BJ (cell line): Measurements from ENCODE around the gene STARD10. TPM values are rescaled to one million over a fixed set of nuclear protein-coding genes. Genes with fewer than 3 reads are reported as not detected.

Source experiments
- CTCF ChIA-PET: fragments of 350-600 bp; formaldehyde crosslinking; extraction: SDS; loops from one replicate; lab custom pipeline; 2021; ENCODE audit warnings: antibody characterized with exemption, inconsistent platforms; lab: Yijun Ruan, JAX
- POLR2A ChIA-PET: fragments of 300-600 bp; sonication (Branson Sonifier 250); formaldehyde crosslinking; extraction: SDS; loops from one replicate; lab custom pipeline; 2021; ENCODE audit warnings: antibody characterized with exemption; lab: Charles Lee
- DNase-seq: peaks from one replicate; pipeline ENCODE4 v3.0.0-alpha.2; 2011; ENCODE audit warnings: low read depth
- H3K27me3 ChIP-seq: 2 replicates; pipeline ENCODE4 v1.6.0; 2011; ENCODE audit warnings: low read length; ENCODE audit not compliant: control insufficient read depth, insufficient read depth
- H3K36me3 ChIP-seq: 2 replicates; pipeline ENCODE4 v1.5.1; 2011; ENCODE audit warnings: low read length; ENCODE audit not compliant: control insufficient read depth, insufficient read depth
- H3K4me3 ChIP-seq: 2 replicates; pipeline ENCODE4 v1.5.1; 2011; ENCODE audit warnings: low read depth, mild to moderate bottlenecking, control low read depth, low read length
- polyA plus RNA-seq: library from polyadenylated mRNA; depleted of rRNA; stranded (reverse); fragments of >200 nt; gene quantifications from 2 replicates; pipeline ENCODE4 v1.2.3, GENCODE V29; 2011
- TF ChIP-seq, protein P1 (sequence below): IDR thresholded peaks from 2 replicates; pipeline ENCODE4 v1.5.1; 2011; ENCODE audit warnings: low read depth, mild to moderate bottlenecking, control low read depth, inconsistent platforms, low read length, moderate library complexity; ENCODE audit not compliant: insufficient read depth

STARD10 gene
- polyA plus RNA-seq, 1 experiment = 37.1 TPM

GRCh38 chr11:72818971-72819370, 25.1 kb upstream of the STARD10 start:
- Histone ChIP-seq H3K36me3 (peaks cover 12% of the 10 kb centered on the region), H3K27me3 (no peaks in the 10 kb centered on the region), H3K4me3 (no peak overlapping the region)
- CTCF ChIA-PET = interaction anchor here (1.0 to 1.3 kb wide), 5 partner anchors 10 to 366 kb away, joined by 3 to 5 read pairs (median 4); no protein-coding TSS in a partner anchor
- POLR2A ChIA-PET = interaction anchor here (0.7 kb wide), 1 partner anchor 24 kb away, joined by 5 read pairs; no protein-coding TSS in a partner anchor
- no peak for DNase-seq
- TF ChIP-seq, protein P1, sequence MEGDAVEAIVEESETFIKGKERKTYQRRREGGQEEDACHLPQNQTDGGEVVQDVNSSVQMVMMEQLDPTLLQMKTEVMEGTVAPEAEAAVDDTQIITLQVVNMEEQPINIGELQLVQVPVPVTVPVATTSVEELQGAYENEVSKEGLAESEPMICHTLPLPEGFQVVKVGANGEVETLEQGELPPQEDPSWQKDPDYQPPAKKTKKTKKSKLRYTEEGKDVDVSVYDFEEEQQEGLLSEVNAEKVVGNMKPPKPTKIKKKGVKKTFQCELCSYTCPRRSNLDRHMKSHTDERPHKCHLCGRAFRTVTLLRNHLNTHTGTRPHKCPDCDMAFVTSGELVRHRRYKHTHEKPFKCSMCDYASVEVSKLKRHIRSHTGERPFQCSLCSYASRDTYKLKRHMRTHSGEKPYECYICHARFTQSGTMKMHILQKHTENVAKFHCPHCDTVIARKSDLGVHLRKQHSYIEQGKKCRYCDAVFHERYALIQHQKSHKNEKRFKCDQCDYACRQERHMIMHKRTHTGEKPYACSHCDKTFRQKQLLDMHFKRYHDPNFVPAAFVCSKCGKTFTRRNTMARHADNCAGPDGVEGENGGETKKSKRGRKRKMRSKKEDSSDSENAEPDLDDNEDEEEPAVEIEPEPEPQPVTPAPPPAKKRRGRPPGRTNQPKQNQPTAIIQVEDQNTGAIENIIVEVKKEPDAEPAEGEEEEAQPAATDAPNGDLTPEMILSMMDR = no peak

DNA sequence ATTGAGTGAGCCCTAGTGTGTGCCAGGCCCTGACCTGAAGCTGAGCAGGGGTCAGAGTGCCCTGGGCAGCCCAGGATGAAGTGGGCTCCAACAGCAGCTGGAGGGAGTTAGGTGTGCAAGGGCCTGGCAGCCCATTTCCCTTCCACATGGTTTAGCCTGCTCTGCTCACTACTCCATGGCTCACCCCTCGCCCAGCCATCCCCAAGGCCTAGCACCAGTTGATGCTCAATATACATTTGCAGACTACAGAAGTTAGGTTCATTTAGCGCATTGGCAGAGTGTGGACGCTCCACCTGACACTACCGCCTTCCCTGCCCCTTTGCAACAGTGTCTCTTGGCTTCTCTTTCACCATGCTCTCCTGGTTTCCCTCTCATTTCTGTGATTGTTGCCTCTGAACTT, 24.1 kb upstream of the STARD10 start:
- no peak for DNase-seq
- ChIA-PET POLR2A (interaction anchor here (0.6 kb wide), 1 partner anchor 93 kb away, joined by 3 read pairs; no protein-coding TSS in a partner anchor), CTCF (interaction anchor here (1.1 to 1.2 kb wide), 2 partner anchors 93 to 134 kb away, joined by 3 read pairs; no protein-coding TSS in a partner anchor)
- no peaks in the 10 kb centered on the region for H3K27me3 ChIP-seq
- peaks cover 12% of the 10 kb centered on the region for H3K36me3 ChIP-seq
- H3K4me3 ChIP-seq = no peak overlapping the region
- TF ChIP-seq, protein P1 = no peak

GRCh38 chr11:72816404-72816990, 22.6 kb upstream of the STARD10 start:
- Histone ChIP-seq H3K36me3 (peaks cover 12% of the 10 kb centered on the region), H3K27me3 (no peaks in the 10 kb centered on the region), H3K4me3 (no peak overlapping the region)
- CTCF ChIA-PET = interaction anchor here (1.2 to 1.7 kb wide), 6 partner anchors 11 to 362 kb away, joined by 3 to 6 read pairs (median 4); partner anchors contain the start of gene STARD10
- POLR2A ChIA-PET = no interaction called here
- no peak for DNase-seq
- TF ChIP-seq, protein P1 = no peak

- H3K27me3 ChIP-seq = no peaks in the 10 kb centered on the region
- H3K36me3 ChIP-seq = peaks cover 8% of the 10 kb centered on the region
- TF ChIP-seq, protein P1 = no peak
- ChIA-PET POLR2A (no interaction called here), CTCF (interaction anchor here (1.2 to 1.6 kb wide), 7 partner anchors 12 to 474 kb away, joined by 3 to 6 read pairs (median 4); partner anchors contain the start of gene STARD10)
- DNase-seq = no peak
- H3K4me3 ChIP-seq = peak overlapping the region; percentile 68
These were observed 21.3 kb upstream of the STARD10 start for GRCh38 chr11:72815110-72815618.

- no peaks in the 10 kb centered on the region for H3K27me3 ChIP-seq
- H3K4me3 ChIP-seq = peak within 1 kb of the TSS; percentile 68
- TF ChIP-seq, protein P1 = peak; percentile 31
- ChIA-PET CTCF (interaction anchor here (0.6 to 2.8 kb wide), 7 partner anchors 20 to 475 kb away, joined by 3 to 40 read pairs (median 5); partner anchors contain the start of gene STARD10), POLR2A (no interaction called here)
- peaks cover 8% of the 10 kb centered on the region for H3K36me3 ChIP-seq
- no peak for DNase-seq
These were observed 20.7 kb upstream of the STARD10 start, which contains the start of gene ATG16L2 for GRCh38 chr11:72814286-72815109. Gene ATG16L2 (plus strand): TSS chr11:72814411. CDS start chr11:72814446, 35 bp downstream.
